Adipose tissue (tissue), 3 donors: Measurements from ENCODE around the gene MEAK7. TPM values are rescaled to one million over a fixed set of nuclear protein-coding genes. Genes with fewer than 3 reads are reported as not detected.

ENCODE experiments used
- H3K27ac ChIP-seq: one replicate; pipeline ENCODE4 v1.5.1; 2013; ENCODE audit warnings: low read depth, low read length
- WGBS, 3 donors: extraction: QIAGEN DNeasy Blood & Tissue Kit; methylation state at CpG; one replicate each; pipeline ENCODE4 v1.1.7; 2013; 5-methylcytosine and 5-hydroxymethylcytosine counted together
- polyA plus RNA-seq, 3 donors: library from polyadenylated mRNA; stranded (reverse); fragments of 200-250 nt; gene quantifications; one replicate each; pipeline ENCODE4 v1.2.3, GENCODE V29; 2013
- donor health status: healthy with polysubstance abuse.
- donor health status: Bipolar disorder and iron deficiency.
- donor health status: healthy.

The MEAK7 gene
- polyA plus RNA-seq = 1 to 10 TPM; 2.5 to 4.2 (median 3.9) TPM

- WGBS, 3 donors = 1 to 3% (median 2%) methylated on average over 33 to 45 of the region's 45 CpGs
- peak within 1 kb of the TSS; percentile 33 for H3K27ac ChIP-seq
Measured at GRCh38 chr16:84504420-84505248, at the start of gene MEAK7. TSS of gene MEAK7 (minus strand) at chr16:84504659. CDS start at chr16:84498086, 6,573 bp downstream.

GRCh38 chr16:84553873-84554399 is 49.5 kb upstream of the MEAK7 start:
- no peak overlapping the region for H3K27ac ChIP-seq
- 74 to 80% (median 76%) methylated on average over 11 of the region's 11 CpGs for WGBS, 3 donors

GRCh38 chr16:84552135-84552534 is 47.7 kb upstream of the MEAK7 start:
- no peak overlapping the region for H3K27ac ChIP-seq
- WGBS, 3 donors = 59 to 65% (median 64%) methylated on average over 4 of the region's 4 CpGs

GRCh38 chr16:84550096-84550495 is 45.6 kb upstream of the MEAK7 start:
- WGBS, 3 donors = 70 to 72% (median 70%) methylated on average over 4 of the region's 4 CpGs
- no peak overlapping the region for H3K27ac ChIP-seq

GRCh38 chr16:84548971-84549844 is 44.7 kb upstream of the MEAK7 start:
- no peak overlapping the region for H3K27ac ChIP-seq
- WGBS, 3 donors = 58 to 59% (median 59%) methylated on average over 25 of the region's 25 CpGs

- H3K27ac ChIP-seq = no peak overlapping the region
- 77 to 91% (median 84%) methylated on average over 7 to 8 of the region's 8 CpGs for WGBS, 3 donors
Measured at GRCh38 chr16:84548508-84548907, 44.0 kb upstream of the MEAK7 start.

- H3K27ac ChIP-seq = no peak overlapping the region
- WGBS, 3 donors = 69 to 86% (median 80%) methylated on average over 12 of the region's 12 CpGs
Measured at GRCh38 chr16:84547546-84548061, 43.1 kb upstream of the MEAK7 start.

GRCh38 chr16:84546669-84547545 is 42.4 kb upstream of the MEAK7 start:
- no peak overlapping the region for H3K27ac ChIP-seq
- WGBS, 3 donors = 66 to 90% (median 86%) methylated on average over 22 of the region's 22 CpGs

- H3K27ac ChIP-seq = no peak overlapping the region
- 70 to 85% (median 78%) methylated on average over 12 of the region's 12 CpGs for WGBS, 3 donors
Measured at GRCh38 chr16:84545114-84545737, 40.8 kb upstream of the MEAK7 start.

GRCh38 chr16:84544031-84544773 is 39.7 kb upstream of the MEAK7 start:
- no peak overlapping the region for H3K27ac ChIP-seq
- 48 to 59% (median 52%) methylated on average over 25 of the region's 25 CpGs for WGBS, 3 donors

- H3K27ac ChIP-seq = no peak overlapping the region
- 91 to 94% (median 92%) methylated on average over 2 of the region's 2 CpGs for WGBS, 3 donors
Measured at GRCh38 chr16:84543253-84543652, 38.8 kb upstream of the MEAK7 start.

GRCh38 chr16:84541999-84542817 is 37.7 kb upstream of the MEAK7 start:
- H3K27ac ChIP-seq = no peak overlapping the region
- 76 to 96% (median 92%) methylated on average over 7 of the region's 7 CpGs for WGBS, 3 donors

GRCh38 chr16:84540194-84540593 is 35.7 kb upstream of the MEAK7 start:
- 96 to 98% (median 97%) methylated on average over 4 of the region's 4 CpGs for WGBS, 3 donors

GRCh38 chr16:84538222-84538840 is 33.9 kb upstream of the MEAK7 start:
- H3K27ac ChIP-seq = no peak overlapping the region
- 88 to 94% (median 93%) methylated on average over 6 of the region's 6 CpGs for WGBS, 3 donors

More at GRCh38 chr16:84540194-84540593, 35.7 kb upstream of the MEAK7 start:
- H3K27ac ChIP-seq = no peak overlapping the region

- no peak overlapping the region for H3K27ac ChIP-seq
- WGBS, 3 donors = 64 to 67% (median 66%) methylated on average over 11 of the region's 11 CpGs
Measured at GRCh38 chr16:84537491-84538151, 33.2 kb upstream of the MEAK7 start.
